Bronchial epithelial cell (primary cell): ENCODE data around the gene MRPL57. TPM values are rescaled to one million over a fixed set of nuclear protein-coding genes. Genes with fewer than 3 reads are reported as not detected.
"Not testable (repeated sequence)": the region's sequence is repeated elsewhere in the genome, so short reads cannot be mapped to it uniquely, and the experiment has no call there.

Experiments used
- DNase-seq: peaks from one replicate; pipeline ENCODE4 v3.0.0-alpha.2; 2010; ENCODE audit warnings: low read depth
- FAIRE-seq: peaks from 2 replicates; lab custom pipeline; 2011; peaks lifted over from hg19 to GRCh38; lab: Jason Lieb, UNC
- H3K27me3 ChIP-seq: 2 replicates; pipeline ENCODE4 v1.5.1; 2011; ENCODE audit warnings: low read length; ENCODE audit not compliant: control insufficient read depth, insufficient read depth
- H3K36me3 ChIP-seq: 2 replicates; pipeline ENCODE4 v1.5.1; 2011; ENCODE audit warnings: low read length; ENCODE audit not compliant: control insufficient read depth, insufficient read depth
- H3K4me3 ChIP-seq: 2 replicates; pipeline ENCODE4 v1.5.1; 2011; ENCODE audit warnings: mild to moderate bottlenecking, low read depth, low read length, control low read depth
- total RNA-seq: library from RNA; depleted of rRNA; stranded (reverse); fragments of >200 nt; gene quantifications from 2 replicates; pipeline ENCODE4 v1.2.1, GENCODE V29; 2014
- TF ChIP-seq, protein P1 (sequence below): IDR thresholded peaks from 2 replicates; pipeline ENCODE4 v1.5.1; 2011; ENCODE audit warnings: mild to moderate bottlenecking, moderate library complexity, low read length, control low read depth, inconsistent platforms; ENCODE audit not compliant: insufficient read depth, severe bottlenecking

MRPL57 gene
- total RNA-seq, 1 donor from 2014 or later, result 23.2 TPM

DNA sequence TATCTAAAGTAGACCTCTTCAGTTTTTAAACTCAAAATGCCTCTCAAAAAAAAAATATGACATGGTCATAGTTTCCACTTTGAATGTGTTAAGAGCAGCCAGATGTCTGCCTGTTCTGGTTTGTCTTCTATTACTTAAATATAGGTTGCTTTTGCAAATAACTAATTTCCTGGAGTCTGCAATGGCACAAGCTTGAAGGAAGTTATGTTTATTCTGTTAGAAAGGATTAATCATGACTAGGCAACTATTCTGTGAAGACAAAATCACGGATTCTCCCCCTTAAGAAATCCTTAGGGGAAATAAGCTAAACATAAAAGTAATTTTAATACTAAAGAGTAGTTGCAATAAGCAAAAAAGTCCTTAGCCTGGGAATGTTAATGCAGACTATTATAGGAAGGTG is 26.4 kb upstream of the MRPL57 start:
- DNase-seq (no peak), FAIRE-seq (no peak)
- H3K27me3 ChIP-seq, result no peaks in the 10 kb centered on the region
- no peak overlapping the region for H3K4me3 ChIP-seq
- H3K36me3 ChIP-seq, result peaks cover 1% of the 10 kb centered on the region
- TF ChIP-seq, protein P1, sequence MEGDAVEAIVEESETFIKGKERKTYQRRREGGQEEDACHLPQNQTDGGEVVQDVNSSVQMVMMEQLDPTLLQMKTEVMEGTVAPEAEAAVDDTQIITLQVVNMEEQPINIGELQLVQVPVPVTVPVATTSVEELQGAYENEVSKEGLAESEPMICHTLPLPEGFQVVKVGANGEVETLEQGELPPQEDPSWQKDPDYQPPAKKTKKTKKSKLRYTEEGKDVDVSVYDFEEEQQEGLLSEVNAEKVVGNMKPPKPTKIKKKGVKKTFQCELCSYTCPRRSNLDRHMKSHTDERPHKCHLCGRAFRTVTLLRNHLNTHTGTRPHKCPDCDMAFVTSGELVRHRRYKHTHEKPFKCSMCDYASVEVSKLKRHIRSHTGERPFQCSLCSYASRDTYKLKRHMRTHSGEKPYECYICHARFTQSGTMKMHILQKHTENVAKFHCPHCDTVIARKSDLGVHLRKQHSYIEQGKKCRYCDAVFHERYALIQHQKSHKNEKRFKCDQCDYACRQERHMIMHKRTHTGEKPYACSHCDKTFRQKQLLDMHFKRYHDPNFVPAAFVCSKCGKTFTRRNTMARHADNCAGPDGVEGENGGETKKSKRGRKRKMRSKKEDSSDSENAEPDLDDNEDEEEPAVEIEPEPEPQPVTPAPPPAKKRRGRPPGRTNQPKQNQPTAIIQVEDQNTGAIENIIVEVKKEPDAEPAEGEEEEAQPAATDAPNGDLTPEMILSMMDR, result no peak

DNA sequence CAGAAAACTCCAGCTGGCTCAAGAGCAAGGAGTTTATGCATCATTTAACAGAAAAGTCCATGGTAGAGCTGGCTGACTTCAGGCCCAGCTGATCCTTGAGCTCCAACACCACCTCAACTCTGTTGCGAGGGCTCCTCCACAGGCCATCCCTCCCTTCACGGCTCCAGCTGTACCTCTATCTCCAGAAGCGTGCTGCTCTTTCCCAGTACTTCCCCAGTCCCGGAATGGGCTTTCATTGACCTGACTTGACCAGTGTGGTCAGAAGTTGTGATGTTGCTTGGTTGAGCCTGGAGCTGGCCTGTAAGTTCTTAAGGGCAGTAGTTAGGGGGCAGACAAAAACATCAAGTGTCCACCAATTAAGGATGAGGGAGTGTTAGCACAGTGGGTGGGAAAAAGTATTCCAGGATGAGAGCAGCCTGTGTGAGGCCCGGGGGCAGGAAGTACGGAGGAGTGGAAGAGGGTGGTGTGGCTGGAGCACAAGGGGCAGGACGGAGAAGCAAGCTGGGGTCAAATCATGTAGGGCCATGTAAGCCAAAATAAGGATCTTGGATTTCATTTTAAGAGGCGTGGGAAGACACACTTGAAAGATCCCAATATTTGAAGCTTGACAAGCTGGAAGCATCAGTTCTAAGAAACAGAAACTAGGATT is 24.1 kb upstream of the MRPL57 start:
- FAIRE-seq, result no peak
- no peaks in the 10 kb centered on the region for H3K27me3 ChIP-seq
- no peak overlapping the region for H3K4me3 ChIP-seq
- DNase-seq, result no peak
- H3K36me3 ChIP-seq, result no peaks in the 10 kb centered on the region
- TF ChIP-seq, protein P1, result no peak

DNA sequence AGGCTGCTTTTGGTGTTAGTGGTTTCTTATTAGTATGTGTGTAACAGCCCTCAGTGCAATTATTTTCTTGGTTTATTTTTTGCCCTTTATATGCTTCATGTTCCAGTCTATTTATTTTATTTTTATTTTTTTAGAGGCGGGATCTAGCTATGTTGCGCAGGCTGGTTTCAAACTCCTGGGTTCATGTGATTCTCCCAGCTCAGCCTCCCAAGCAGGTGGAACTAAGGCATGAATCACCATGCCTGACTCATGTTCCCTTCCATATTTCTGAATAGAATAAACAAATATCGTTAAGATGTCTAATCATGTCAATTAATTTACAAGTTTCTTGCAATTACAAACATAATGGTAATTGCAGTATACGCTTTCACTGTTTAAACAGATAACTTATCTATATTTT is 11.8 kb upstream of the MRPL57 start:
- DNase-seq, result peak; percentile 65

DNA sequence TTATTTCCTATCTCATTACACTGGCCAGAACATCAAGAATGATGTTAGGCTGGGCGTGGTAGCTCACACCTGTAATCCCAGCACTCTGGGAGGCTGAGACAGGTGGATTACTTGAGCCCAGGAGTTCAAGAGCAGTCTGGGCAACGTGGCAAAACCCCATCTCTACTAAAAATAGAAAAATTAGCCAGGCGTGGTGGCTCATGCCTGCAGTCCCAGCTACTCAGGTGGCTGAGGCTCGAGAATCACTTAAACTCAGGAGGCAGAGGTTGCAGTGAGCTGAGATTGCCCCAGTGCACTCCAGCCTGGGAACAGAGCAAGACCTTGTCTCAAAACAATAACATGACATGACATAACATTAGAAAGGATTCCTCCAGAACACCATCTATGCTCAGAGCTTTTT is 10.9 kb upstream of the MRPL57 start:
- not testable (repeated sequence) for H3K27me3 ChIP-seq, FAIRE-seq, H3K4me3 ChIP-seq, DNase-seq, H3K36me3 ChIP-seq

More for the DNA sequence above, 11.8 kb upstream of the MRPL57 start:
- Histone ChIP-seq H3K36me3 (no peaks in the 10 kb centered on the region), H3K27me3 (no peaks in the 10 kb centered on the region), H3K4me3 (no peak overlapping the region)
- no peak for FAIRE-seq
- TF ChIP-seq, protein P1, result no peak

DNA sequence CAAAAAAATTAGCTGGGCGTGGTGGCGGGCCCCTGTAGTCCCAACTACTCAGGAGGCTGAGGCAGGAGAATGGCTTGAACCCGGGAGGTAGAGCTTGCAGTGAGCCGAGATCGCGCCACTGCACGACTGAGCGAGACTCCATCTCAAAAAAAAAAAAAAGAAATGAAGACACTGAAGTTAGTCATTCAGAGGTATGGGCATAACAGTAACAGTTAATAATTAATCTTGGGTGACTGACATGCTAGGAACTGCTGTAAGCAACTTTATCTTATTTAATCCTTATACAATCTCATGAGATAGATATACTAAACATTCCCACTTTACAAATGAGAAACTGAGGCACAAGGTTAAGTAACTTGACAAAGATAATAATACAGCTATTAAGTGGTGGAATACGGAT is 5.0 kb upstream of the MRPL57 start:
- FAIRE-seq (no peak), DNase-seq (no peak)
- no peak overlapping the region for H3K4me3 ChIP-seq
- TF ChIP-seq, protein P1, result no peak
- H3K36me3 ChIP-seq, result no peaks in the 10 kb centered on the region
- no peaks in the 10 kb centered on the region for H3K27me3 ChIP-seq

DNA sequence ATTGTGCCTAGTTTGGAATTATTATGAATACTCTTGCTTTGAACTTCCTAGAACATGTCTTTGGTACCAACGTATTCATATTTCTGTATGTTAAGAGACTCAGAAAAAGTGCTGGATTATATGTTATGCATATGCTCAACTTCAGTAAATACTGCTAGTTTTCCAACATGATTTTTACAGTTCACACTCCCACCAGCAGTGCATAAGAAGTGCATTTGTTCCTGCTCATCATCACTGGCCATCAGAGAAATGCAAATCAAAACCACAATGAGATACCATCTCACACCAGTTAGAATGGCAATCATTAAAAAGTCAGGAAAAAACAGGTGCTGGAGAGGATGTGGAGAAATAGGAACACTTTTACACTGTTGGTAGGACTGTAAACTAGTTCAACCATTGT is 2.7 kb upstream of the MRPL57 start:
- H3K4me3 ChIP-seq, FAIRE-seq, H3K27me3 ChIP-seq, DNase-seq, H3K36me3 ChIP-seq: not testable (repeated sequence)

DNA sequence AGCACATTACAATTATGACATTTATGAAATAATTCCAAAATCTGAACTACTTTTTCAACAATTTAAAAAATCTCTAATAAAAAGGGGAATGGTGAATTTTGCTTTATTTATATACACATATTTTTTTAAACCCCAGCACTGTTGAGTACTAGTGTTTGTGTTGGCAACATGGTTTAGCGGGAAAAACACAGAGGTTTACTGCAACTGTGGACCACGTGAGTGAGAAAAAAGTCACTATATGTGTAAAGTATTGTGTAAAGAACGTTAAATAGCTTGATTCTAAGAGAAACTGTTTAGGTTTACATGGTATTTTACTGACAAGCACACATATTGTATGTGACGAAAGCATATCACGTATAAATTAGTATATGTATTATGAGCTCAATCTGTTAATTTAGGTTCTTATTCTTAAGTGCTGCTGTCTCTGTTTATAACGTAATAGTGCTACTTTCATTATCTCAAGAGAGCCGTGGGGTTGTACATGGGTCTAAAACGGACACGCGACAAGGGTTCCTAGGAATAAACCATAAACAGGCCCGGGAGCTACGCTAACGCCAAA is 723 bp upstream of the MRPL57 start:
- TF ChIP-seq, protein P1, result no peak
- Histone ChIP-seq H3K27me3 (no peaks in the 10 kb centered on the region), H3K36me3 (no peaks in the 10 kb centered on the region), H3K4me3 (peak overlapping the region; percentile 97)
- DNase-seq, result peak; percentile 24
- no peak for FAIRE-seq
